ENCODE results near the gene PLPPR1. TPM values are rescaled to one million over a fixed set of nuclear protein-coding genes. Genes with fewer than 3 reads are reported as not detected.

The PLPPR1 gene
- total RNA-seq, 1 donor from 2014 or later = not detected

DNA sequence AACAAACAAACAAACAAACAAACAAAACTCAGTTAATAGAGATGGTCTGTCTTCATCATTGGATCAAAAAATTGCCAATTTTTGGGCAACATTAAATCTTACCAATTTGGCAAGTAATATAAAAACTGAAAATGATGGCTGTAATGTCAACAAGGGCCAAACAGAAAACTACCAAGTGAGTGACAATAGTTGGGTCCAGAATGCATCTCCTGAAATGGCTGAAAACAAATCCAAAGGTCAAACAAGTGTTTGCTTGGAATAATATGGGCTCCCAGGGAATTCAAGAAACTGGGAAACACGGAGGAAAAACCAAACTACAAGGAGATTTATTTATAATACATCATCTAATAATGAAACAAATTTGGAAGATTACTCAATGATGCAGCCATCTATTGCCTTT lies 331.2 kb downstream of the PLPPR1 start:
- no peaks in the 10 kb centered on the region for H3K9me3 Mint-ChIP-seq (ENCODE audit: unreplicated experiment)
- no peak for DNase-seq (ENCODE audit: extremely low spot score, unreplicated experiment)
- no peaks in the 10 kb centered on the region for H3K36me3 Mint-ChIP-seq (ENCODE audit: unreplicated experiment)
- no peak overlapping the region for H3K27ac Mint-ChIP-seq (ENCODE audit: unreplicated experiment)
- H3K27me3 Mint-ChIP-seq (ENCODE audit: unreplicated experiment) = peaks cover 5% of the 10 kb centered on the region
- H3K4me3 Mint-ChIP-seq (ENCODE audit: unreplicated experiment) = no peak overlapping the region
- no peaks in the 10 kb centered on the region for H3K4me1 Mint-ChIP-seq (ENCODE audit: unreplicated experiment)
- TF ChIP-seq, protein P1, sequence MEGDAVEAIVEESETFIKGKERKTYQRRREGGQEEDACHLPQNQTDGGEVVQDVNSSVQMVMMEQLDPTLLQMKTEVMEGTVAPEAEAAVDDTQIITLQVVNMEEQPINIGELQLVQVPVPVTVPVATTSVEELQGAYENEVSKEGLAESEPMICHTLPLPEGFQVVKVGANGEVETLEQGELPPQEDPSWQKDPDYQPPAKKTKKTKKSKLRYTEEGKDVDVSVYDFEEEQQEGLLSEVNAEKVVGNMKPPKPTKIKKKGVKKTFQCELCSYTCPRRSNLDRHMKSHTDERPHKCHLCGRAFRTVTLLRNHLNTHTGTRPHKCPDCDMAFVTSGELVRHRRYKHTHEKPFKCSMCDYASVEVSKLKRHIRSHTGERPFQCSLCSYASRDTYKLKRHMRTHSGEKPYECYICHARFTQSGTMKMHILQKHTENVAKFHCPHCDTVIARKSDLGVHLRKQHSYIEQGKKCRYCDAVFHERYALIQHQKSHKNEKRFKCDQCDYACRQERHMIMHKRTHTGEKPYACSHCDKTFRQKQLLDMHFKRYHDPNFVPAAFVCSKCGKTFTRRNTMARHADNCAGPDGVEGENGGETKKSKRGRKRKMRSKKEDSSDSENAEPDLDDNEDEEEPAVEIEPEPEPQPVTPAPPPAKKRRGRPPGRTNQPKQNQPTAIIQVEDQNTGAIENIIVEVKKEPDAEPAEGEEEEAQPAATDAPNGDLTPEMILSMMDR (IDR thresholded peaks at IDR 0.05) = no peak

DNA sequence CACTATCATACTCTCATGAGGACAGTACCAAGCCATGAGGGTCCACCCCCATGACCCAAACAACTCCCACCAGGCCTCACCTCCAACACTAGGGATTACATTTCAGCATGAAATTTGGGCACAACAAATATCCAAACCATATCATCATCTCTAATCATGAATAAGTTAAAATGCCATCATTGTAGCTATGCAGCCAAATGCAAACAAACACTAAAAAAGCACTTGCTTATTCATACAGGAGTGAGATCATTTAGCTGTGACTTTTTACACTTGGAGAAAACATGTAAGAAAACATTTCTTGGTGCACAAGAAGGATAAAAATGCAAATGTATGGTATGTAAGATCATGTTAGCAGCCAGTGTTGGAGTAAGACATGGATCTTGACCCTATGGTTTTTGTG lies 332.1 kb downstream of the PLPPR1 start:
- Mint-ChIP-seq H3K4me1 (ENCODE audit: unreplicated experiment) (no peaks in the 10 kb centered on the region), H3K36me3 (ENCODE audit: unreplicated experiment) (no peaks in the 10 kb centered on the region), H3K27me3 (ENCODE audit: unreplicated experiment) (peaks cover 5% of the 10 kb centered on the region), H3K9me3 (ENCODE audit: unreplicated experiment) (no peaks in the 10 kb centered on the region), H3K4me3 (ENCODE audit: unreplicated experiment) (no peak overlapping the region), H3K27ac (ENCODE audit: unreplicated experiment) (no peak overlapping the region)
- TF ChIP-seq, protein P1 (IDR thresholded peaks at IDR 0.05) = no peak
- no peak for DNase-seq (ENCODE audit: extremely low spot score, unreplicated experiment)

DNA sequence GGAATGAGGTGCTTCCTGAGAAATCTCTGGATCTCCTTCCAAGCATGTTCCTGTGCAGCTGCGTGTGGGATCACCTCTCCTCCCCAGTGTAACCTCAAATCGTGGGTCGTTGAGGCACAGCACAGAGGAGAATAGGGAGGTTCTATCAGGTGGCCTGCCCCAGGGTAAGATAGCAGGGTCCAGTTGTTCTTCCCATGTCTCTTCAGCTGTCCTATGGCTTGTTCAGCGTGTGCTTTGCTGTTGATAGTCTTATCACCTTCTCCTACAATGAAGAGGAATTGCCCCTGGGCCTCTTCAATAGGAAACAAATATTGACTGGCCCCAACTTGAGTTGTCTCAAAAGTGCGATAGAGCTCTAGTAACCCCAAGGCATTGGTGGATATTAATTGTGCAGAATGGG lies 333.9 kb downstream of the PLPPR1 start:
- H3K27ac Mint-ChIP-seq (ENCODE audit: unreplicated experiment) = no peak overlapping the region
- H3K36me3 Mint-ChIP-seq (ENCODE audit: unreplicated experiment) = no peaks in the 10 kb centered on the region

DNA sequence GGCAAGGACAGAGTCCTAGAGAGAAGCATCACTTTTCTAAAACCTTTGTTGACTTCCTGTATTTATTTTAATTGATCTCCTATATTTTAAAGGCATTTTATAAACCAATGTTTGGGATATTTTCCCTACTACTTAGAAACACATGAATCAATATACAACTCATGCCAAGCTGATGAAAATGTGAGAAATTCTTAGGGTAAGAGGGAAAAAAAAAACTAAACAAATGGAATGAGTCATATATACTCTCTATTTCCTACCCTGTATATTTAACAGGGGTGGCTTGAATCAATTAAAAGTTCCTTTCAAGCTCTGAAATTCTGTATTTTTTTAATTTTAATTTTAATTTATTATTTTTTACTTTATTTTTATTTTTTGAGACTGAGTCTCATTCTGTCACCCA lies 336.7 kb downstream of the PLPPR1 start:
- H3K4me1 Mint-ChIP-seq (ENCODE audit: unreplicated experiment) = no peaks in the 10 kb centered on the region
- TF ChIP-seq, protein P1 (IDR thresholded peaks at IDR 0.05) = no peak
- no peak for DNase-seq (ENCODE audit: extremely low spot score, unreplicated experiment)

More for the DNA sequence above, 333.9 kb downstream of the PLPPR1 start:
- TF ChIP-seq, protein P1 (IDR thresholded peaks at IDR 0.05) = no peak
- Mint-ChIP-seq H3K27me3 (ENCODE audit: unreplicated experiment) (peaks cover 5% of the 10 kb centered on the region), H3K4me1 (ENCODE audit: unreplicated experiment) (no peaks in the 10 kb centered on the region), H3K9me3 (ENCODE audit: unreplicated experiment) (no peaks in the 10 kb centered on the region), H3K4me3 (ENCODE audit: unreplicated experiment) (no peak overlapping the region)
- no peak for DNase-seq (ENCODE audit: extremely low spot score, unreplicated experiment)

DNA sequence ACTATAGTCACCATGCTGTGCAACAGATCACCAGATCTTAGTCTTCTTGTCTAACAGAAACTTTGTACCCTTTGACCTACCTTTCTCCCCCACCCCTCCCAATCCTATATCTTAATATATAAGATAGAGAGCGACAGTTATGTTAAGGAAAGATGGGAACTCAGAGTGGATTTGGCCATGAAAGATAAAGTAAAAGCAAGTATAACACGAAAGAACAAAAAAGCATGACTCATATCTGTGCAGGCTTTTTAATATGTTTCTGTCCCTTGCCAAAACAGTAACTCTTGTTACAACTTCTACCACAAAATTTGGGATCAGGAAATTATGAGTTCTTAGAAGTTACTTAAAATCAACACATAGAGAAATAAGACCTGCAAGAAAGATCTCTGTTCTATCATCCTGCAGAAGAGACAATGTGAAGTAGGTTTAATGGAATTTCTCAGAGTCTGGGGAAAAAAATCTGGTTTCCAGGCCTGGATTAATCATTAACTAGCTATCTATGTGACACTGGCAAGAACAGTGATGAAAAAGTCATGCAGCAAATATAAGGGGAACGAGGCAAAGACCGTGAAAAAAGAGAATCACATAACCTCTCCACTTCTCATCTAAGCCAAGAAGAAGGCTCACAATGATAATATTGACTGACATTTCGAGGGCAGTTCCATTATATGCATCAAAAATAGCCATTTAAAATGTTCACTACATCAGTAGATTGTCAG lies 337.7 kb downstream of the PLPPR1 start:
- H3K27ac Mint-ChIP-seq (ENCODE audit: unreplicated experiment) = no peak overlapping the region
- no peak for DNase-seq (ENCODE audit: extremely low spot score, unreplicated experiment)

More for the DNA sequence above, 336.7 kb downstream of the PLPPR1 start:
- no peaks in the 10 kb centered on the region for H3K36me3 Mint-ChIP-seq (ENCODE audit: unreplicated experiment)
- no peak overlapping the region for H3K4me3 Mint-ChIP-seq (ENCODE audit: unreplicated experiment)
- H3K27ac Mint-ChIP-seq (ENCODE audit: unreplicated experiment) = no peak overlapping the region
- peaks cover 5% of the 10 kb centered on the region for H3K27me3 Mint-ChIP-seq (ENCODE audit: unreplicated experiment)
- no peaks in the 10 kb centered on the region for H3K9me3 Mint-ChIP-seq (ENCODE audit: unreplicated experiment)

More for the DNA sequence above, 337.7 kb downstream of the PLPPR1 start:
- H3K36me3 Mint-ChIP-seq (ENCODE audit: unreplicated experiment) = no peaks in the 10 kb centered on the region
- no peaks in the 10 kb centered on the region for H3K9me3 Mint-ChIP-seq (ENCODE audit: unreplicated experiment)
- no peak overlapping the region for H3K4me3 Mint-ChIP-seq (ENCODE audit: unreplicated experiment)
- TF ChIP-seq, protein P1 (IDR thresholded peaks at IDR 0.05) = no peak
- H3K4me1 Mint-ChIP-seq (ENCODE audit: unreplicated experiment) = no peaks in the 10 kb centered on the region
- H3K27me3 Mint-ChIP-seq (ENCODE audit: unreplicated experiment) = peaks cover 6% of the 10 kb centered on the region
